Upper lobe of right lung (tissue), 1 donor: ENCODE data around the gene SCTR. TPM values are rescaled to one million over a fixed set of nuclear protein-coding genes. Genes with fewer than 3 reads are reported as not detected.

ENCODE experiments used
- ATAC-seq: fragments of 200-7000 bp; cut with Tn5 transposase; one replicate; pipeline ENCODE4 v1.9.1; 2020; ENCODE audit warnings: mild to moderate bottlenecking, moderate library complexity
- DNase-seq: peaks from one replicate; pipeline ENCODE4 v3.0.0-alpha.2; 2020
- H3K27ac ChIP-seq: fragments of 200-600 bp; one replicate; pipeline ENCODE4 v1.8.0; 2022
- H3K27me3 ChIP-seq: fragments of 200-600 bp; one replicate; pipeline ENCODE4 v1.8.0; 2022; ENCODE audit warnings: mild to moderate bottlenecking
- H3K36me3 ChIP-seq: fragments of 200-600 bp; one replicate; pipeline ENCODE4 v1.8.0; 2022
- H3K4me1 ChIP-seq: fragments of 200-600 bp; one replicate; pipeline ENCODE4 v1.8.0; 2022
- H3K4me3 ChIP-seq: fragments of 200-600 bp; one replicate; pipeline ENCODE4 v1.8.0; 2022; ENCODE audit warnings: mild to moderate bottlenecking
- H3K9me3 ChIP-seq: fragments of 200-600 bp; one replicate; pipeline ENCODE4 v1.8.0; 2022
- CTCF ChIP-seq: fragments of 200-600 bp; IDR thresholded peaks from one replicate; pipeline ENCODE4 v1.8.0; 2022; ENCODE audit warnings: antibody characterized with exemption
- intact Hi-C: fragments of 100-400 bp; cut with DNase I; formaldehyde crosslinking; loops from one replicate; pipeline ENCODE4 v1.11.0; 2022
- total RNA-seq: library from RNA; stranded (reverse); fragmentation: NEBNext Ultra II Directional; extraction: Animal tissue kit (Norgen Biotek cat#: 25700); gene quantifications from one replicate; pipeline ENCODE4 v1.2.1, GENCODE V29; 2021
- donor health status: DM: no; HTN: yes; CAD: no; lungs with severe emphysema.

The SCTR gene
- total RNA-seq, 1 donor from 2014 or later = 21.0 TPM

- no peak for DNase-seq
These were observed 55.2 kb downstream of the SCTR start for GRCh38 chr2:119469131-119469530.

GRCh38 chr2:119468154-119468955 is 55.9 kb downstream of the SCTR start:
- intact Hi-C loops = no loop called here
- peak; percentile 62 for ATAC-seq
- no peaks in the 10 kb centered on the region for H3K27me3 ChIP-seq
- TF ChIP-seq CTCF = no peak
- no peak for DNase-seq
- H3K4me3 ChIP-seq = no peak overlapping the region
- peaks cover 7% of the 10 kb centered on the region for H3K4me1 ChIP-seq
- no peaks in the 10 kb centered on the region for H3K36me3 ChIP-seq
- no peak overlapping the region for H3K27ac ChIP-seq
- no peaks in the 10 kb centered on the region for H3K9me3 ChIP-seq

More at GRCh38 chr2:119469131-119469530, 55.2 kb downstream of the SCTR start:
- intact Hi-C loops = no loop called here
- Histone ChIP-seq H3K4me3 (no peak overlapping the region), H3K36me3 (no peaks in the 10 kb centered on the region), H3K9me3 (no peaks in the 10 kb centered on the region), H3K27ac (no peak overlapping the region), H3K27me3 (no peaks in the 10 kb centered on the region), H3K4me1 (peaks cover 7% of the 10 kb centered on the region)
- TF ChIP-seq CTCF = no peak
- ATAC-seq = no peak

GRCh38 chr2:119466373-119466772 is 57.9 kb downstream of the SCTR start:
- Histone ChIP-seq H3K4me3 (no peak overlapping the region), H3K27ac (no peak overlapping the region), H3K36me3 (no peaks in the 10 kb centered on the region), H3K27me3 (no peaks in the 10 kb centered on the region), H3K9me3 (no peaks in the 10 kb centered on the region), H3K4me1 (peaks cover 7% of the 10 kb centered on the region)
- no peak for TF ChIP-seq CTCF
- ATAC-seq (no peak), DNase-seq (no peak)
- intact Hi-C loops = no loop called here

- H3K36me3 ChIP-seq = no peaks in the 10 kb centered on the region
These were observed 58.6 kb downstream of the SCTR start for GRCh38 chr2:119465687-119466086.

GRCh38 chr2:119464981-119465380 is 59.3 kb downstream of the SCTR start:
- Histone ChIP-seq H3K27me3 (no peaks in the 10 kb centered on the region), H3K4me1 (peaks cover 7% of the 10 kb centered on the region), H3K27ac (peak overlapping the region; percentile 55), H3K4me3 (no peak overlapping the region), H3K36me3 (no peaks in the 10 kb centered on the region), H3K9me3 (no peaks in the 10 kb centered on the region)
- DNase-seq (no peak), ATAC-seq (peak; percentile 73)
- intact Hi-C loops = no loop called here
- no peak for TF ChIP-seq CTCF

More at GRCh38 chr2:119465687-119466086, 58.6 kb downstream of the SCTR start:
- ATAC-seq (no peak), DNase-seq (no peak)
- H3K4me1 ChIP-seq = peaks cover 7% of the 10 kb centered on the region
- H3K9me3 ChIP-seq = no peaks in the 10 kb centered on the region
- H3K27ac ChIP-seq = no peak overlapping the region
- H3K4me3 ChIP-seq = no peak overlapping the region
- no peak for TF ChIP-seq CTCF
- intact Hi-C loops = no loop called here
- H3K27me3 ChIP-seq = no peaks in the 10 kb centered on the region
